Measurements from ENCODE around the gene TTC39C.
"Not testable (repeated sequence)": the region's sequence is repeated elsewhere in the genome, so short reads cannot be mapped to it uniquely, and the experiment has no call there.

TTC39C gene

DNA sequence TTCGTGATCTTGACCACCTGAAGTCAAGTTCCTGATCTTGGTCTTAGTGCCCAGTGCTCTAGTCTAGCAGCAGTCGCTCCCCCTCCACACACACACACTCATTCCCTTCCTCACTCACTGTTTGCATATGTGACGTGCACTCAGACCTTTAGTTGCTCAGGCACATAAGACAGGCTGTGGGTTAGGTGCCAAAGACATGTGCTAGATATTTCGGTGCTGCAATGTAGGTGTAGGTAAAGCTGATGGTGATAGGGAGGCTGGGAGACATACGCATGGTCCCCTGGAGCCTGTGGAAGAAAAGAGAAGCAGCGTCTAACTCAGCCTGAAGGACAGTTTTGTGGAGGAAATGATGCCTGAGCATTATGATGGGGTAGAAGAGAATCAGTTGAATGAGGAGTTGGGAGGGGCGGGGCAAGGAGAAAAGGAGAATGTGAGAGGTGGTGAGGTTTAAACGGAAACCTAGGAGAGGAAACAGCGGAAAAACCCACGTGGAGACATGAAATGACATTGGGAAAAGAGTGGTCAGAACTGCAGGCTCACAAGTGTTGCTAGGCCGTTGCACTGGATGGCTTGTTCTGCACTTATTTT lies 3.8 kb downstream of the TTC39C start:
- no peak for DNase-seq (ENCODE audit: low spot score)

DNA sequence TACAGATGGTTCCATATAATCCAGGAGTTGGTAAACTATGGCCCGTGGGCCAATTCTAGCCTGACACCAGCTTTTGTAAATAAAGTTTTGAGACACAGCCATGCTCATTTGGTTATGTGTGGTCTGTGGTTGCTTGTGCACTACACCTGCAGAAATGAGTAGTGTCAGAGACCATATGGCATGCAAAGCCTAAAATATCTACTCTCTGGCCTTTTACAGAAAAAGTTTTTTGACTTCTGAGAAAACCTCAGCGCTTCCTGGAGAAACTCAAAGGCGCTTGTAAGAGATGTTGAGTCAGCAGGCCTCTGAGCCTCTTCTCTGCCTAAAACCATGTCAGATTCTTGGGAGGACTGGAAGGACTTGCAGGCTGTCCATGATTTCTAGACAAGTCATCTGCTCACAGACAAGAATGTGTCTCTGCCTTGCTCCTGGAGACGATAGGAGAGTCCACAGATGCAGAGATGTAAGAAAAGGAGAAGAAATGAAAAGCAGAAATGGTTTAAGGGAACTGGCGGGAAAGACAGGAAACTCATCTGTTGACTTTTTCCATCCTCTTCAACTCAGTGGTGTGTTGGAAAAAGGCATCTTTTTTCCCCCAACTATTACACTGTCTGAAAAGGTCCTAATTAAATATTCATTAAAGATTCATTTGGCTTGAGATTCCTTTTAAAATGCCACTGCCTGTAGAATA lies 5.2 kb downstream of the TTC39C start:
- DNase-seq (ENCODE audit: low spot score): no peak

DNA sequence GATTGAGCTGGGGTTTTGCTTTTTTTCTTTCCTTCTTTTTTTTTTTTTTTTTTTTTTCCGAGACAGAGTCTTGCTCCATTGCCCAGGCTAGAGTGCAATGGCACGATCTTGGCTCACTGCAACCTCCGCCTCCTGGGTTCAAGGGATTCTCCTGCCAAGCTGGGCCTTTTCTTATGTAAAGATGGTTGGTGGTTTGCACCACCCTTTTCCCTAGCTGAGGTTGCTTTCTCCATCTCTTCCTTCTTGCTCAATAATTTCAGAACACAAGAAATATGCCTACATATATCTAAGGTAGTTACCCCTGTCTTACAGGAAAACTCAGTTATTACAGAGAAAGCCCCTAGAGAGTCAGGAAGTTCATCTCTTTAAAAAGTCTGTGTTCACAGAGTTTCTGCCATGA lies 7.0 kb downstream of the TTC39C start:
- no peak for DNase-seq (ENCODE audit: low spot score)

DNA sequence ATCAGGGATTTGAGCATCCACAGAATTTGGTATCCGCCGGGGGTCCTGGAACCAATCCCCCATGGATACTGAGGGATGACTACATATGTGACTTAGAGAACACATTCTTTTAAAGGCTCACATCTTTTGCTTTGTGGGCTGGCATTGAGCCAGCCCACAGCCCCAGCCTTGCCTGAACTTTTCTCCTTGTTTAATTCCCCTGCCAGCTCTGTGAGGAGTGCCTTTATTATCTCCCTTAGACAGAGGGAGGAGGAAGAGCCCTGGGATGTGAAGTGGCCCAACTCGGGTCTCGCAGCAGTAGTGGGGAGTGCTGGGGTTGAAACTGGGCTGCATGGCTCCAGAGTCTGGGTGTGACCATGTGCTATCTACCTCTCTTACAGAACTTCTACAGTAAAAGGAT lies 7.6 kb downstream of the TTC39C start:
- DNase-seq (ENCODE audit: low spot score): no peak

DNA sequence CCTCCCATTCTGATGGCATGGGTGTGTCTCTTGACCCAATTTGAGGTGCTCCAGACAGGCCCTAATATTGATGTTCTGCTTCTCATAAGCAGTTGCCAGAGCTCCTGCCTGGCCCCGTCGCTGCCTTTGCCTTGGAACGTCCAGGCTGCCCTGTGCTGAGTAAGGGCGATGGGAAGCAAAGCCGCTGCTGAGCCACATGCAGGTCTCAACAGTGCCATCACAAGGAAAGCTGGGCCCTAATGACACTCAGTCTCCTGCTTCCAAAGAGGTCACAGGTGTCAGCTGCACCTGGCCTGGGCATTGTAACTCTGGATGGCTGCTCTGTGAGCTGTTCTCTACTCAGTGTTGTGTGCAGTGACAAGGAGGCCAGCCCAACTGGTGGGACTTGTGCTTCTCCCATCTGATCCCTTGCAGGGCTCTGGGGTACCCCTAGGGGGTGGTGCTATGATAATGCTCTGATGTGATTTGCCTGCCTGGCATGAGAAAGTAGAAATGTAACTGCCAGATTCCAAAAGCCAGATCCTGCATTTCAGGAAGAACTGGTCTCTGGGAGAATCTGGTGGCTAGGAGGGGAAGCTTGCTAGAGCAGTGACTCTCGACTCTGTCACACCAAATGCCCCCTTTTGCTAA lies 8.7 kb downstream of the TTC39C start:
- no peak for DNase-seq (ENCODE audit: low spot score)

DNA sequence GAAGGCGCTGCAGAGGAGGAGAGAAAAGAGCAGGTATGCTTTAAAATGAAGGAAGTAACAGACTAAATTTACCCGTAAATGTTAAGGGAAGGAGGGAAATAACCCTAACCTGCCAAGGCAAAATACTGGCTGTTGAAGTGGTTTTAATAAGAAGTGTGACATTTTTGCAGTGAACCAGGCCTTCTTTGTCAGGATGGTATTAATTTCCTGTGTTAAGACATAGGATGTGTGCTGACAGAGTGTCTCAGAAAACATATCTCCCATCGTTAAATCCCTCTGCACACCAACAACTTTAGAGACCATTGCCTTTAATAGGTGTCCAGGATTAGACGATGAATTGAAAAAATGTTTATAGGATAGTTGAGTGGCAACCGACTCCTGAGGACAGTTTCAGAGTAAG lies 9.9 kb downstream of the TTC39C start:
- no peak for DNase-seq (ENCODE audit: low spot score)

DNA sequence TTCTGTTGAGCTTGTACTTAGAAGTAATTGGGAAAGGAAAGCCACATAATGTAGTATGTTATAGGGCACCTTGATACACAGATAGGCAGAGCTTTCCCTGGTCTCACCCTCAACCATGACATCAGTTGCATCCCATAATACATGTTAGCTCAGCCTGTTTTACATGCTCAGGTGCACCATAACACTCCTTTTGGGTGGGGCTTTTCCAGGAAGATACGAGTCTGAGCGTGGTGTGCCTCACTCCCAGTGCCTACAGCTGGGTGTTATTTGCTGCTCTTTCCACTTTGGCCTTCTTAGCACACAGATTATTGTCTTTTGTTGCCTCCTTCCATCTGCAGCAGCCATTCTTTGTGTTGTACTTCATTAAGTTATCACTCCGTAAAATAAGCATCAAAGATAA lies 11.9 kb downstream of the TTC39C start:
- no peak for DNase-seq (ENCODE audit: low spot score)

DNA sequence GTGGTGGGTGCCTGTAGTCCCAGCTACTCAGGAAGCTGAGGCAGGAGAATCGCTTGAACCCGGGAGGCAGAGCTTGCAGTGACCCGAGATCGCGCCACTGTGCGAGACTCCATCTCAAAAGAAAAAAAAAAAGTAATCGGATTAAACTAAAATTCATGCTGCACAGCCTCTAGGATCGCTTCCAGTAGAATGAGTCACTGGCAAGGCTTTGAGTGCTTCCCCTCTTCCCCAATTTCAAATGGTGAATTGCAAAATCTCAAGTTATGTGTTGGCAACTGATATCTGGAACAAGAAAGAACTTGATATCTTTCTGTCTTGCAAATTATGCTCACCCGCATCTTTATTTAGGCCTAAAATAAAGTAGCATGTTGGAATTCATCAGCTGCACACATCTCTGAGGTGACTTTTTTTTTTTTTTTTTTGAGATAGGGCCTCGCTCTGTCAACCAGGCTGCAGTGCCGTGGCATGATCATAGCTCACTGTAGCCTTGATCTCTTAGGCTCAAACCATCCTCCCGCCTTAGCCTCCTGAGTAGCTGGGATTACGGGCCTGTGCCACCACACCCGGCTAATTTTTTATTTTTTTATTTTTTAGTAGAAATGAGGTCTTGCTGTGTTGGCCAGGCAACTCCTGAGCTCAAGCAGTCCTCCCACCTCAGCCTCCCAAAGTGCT lies 12.7 kb downstream of the TTC39C start:
- no peak for DNase-seq (ENCODE audit: low spot score)

DNA sequence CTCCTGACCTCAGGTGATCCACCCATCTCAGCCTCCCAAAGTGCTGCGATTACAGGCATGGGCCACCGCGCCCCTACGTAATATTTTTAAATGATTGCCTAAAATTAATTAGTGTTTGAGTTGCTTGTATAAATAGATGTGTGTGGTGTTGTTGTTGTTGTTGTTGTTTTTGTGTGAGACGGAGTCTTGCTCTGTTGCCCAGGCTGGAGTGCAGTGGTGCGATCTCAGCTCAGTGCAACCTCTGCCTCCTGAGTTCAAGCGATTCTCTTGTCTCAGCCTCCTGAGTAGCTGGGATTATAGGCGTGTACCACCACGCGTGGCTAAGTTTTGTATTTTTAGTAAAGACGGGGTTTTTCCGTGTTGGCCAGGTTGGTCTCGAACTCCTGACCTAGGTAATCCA lies 14.4 kb downstream of the TTC39C start:
- DNase-seq (ENCODE audit: low spot score): not testable (repeated sequence)

DNA sequence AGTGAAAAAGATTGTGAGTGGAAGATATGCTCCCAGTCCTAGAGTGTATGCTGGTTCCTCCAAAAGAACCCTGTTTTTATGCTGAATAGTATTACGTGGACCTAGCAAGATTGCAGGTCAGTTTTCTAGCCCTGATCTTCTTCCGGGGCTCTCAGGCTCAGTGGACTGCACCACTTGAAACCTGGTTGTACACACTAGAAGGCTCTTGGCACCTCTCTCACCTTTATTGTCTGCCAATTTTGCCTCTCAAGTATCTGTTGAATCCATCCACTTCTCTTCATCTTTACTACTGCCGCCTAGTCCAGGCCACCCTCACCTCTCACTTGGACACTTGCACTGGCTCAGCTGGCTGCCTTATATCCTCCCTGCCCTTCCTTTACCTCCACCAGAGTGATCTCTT lies 16.8 kb downstream of the TTC39C start:
- no peak for DNase-seq (ENCODE audit: low spot score)

DNA sequence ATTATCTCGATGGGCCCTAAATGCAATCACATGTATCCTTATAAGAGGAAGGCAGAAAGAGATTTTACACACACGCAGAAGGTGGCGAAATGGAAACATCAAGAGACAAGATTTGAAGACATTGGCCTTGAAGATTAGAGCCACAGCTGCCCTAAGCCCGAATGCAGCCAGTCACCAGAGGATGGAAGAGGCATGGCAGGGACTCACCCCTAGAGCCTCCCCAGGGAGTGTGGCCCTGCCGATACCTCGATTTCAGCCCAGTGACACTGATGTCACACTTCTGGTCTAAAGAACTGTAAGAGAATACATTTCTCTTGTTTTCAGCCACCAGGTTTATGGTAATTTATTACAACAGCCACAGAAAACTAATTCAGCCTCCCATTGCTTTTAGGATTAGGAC lies 17.4 kb downstream of the TTC39C start:
- no peak for DNase-seq (ENCODE audit: low spot score)

DNA sequence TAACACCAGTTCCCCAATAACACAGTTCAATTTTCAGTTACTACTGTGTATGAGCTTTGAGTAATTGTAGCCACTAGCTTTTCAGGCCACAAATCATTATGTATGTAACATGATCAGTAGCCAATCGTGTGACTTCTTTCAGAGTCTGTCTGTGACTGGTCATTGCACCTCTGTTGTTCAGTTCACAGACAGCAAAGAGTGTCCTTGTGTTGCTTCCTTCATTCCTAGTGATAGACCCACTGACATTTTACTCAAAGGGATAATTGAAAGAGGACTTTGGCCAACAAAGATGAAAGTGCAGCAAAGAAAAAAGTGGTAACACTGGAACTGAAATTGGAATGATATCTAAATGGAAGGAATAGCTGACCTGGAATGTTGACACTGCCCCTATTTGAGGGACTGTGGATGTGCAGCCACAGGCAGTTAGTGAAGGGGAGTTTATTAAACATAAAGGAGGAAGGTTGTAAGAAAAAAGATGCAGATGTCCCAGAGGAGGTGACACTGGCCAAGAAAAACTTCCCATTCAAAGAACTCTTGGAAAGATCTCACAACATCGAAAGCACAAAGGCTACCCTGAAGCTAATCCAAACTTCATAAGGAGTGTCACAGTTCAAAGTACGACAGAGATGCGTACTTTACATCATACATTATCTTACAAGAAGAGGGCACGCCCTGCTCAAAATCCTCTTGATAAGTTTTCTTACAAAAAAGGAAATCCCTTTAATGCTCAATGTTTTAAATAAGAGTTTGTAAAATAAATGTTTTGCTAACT lies 19.3 kb downstream of the TTC39C start:
- DNase-seq (ENCODE audit: low spot score): no peak

DNA sequence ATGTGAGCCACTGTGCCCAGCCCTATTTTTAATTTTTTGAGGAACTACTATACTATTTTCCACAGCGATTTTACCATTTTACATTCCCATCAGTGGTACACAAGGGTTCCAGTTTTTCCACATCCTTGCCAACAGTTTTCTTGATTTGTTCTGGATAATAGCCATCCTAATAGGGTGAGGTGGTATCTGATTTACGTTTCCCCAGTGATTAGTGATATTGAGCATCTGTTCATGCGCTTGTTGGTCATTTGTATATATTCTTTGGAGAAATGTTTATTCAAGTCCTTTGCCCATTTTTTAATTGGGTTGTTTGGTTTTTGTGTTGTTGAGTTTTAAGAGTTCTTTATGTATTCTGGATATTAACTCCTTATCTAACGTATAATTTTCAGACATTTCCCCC lies 20.8 kb downstream of the TTC39C start:
- no peak for DNase-seq (ENCODE audit: low spot score)

DNA sequence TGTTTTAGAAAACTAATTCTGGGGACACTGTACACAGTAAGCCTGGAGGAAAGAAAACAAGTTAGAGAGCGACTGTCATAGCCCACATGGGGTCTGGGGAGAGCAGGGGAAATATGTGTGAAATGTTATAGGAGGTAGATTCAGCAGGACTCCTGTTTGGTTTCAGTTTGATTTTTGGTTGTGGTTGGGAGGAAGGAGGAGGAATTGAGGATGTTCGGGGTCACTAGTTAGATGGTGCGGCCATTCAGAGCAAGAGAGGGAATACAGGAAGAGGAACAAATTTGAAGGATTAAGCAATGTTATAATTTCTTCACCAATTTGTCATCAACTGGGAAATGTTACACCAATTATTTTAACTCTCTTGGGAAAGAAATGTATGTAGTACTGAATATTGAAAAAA lies 25.1 kb downstream of the TTC39C start:
- no peak for DNase-seq (ENCODE audit: low spot score)

DNA sequence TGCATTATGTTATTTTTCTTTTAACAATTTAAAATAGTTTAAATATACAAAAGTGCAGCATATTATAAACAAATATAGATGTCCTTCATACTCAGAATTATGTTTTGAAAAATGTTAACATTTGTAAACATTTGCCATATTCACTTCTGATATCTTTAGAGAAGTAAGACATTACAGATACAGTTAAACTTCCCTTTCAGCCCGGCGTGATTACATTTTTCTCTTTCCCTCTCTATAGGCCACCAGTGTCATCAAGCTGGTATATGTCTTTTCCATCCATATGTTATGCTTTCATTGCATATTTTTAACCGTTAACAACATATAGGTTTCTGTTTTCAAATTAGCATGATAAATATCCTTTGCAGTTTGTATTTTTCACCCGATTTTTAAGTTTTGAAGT lies 27.1 kb downstream of the TTC39C start:
- DNase-seq (ENCODE audit: low spot score): no peak

DNA sequence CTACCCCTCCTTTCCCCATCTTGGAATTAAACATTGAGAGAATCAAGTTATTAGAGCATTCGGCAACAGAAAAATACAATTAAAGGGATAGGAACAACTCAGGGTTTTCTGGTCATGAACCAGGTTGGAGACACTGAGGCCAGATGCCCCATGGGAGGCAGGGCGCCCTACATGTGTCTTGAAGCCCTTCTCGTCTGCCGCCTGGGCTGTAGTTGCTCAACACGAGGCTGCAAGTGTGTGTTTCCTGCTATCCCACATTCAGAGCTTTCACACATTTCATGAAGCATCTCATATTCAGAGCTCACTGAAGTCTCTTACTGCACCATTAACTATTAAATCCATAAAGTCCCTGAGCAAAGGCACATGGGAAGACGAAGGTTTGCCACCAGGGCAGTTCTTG lies 28.8 kb downstream of the TTC39C start:
- no peak for DNase-seq (ENCODE audit: low spot score)

DNA sequence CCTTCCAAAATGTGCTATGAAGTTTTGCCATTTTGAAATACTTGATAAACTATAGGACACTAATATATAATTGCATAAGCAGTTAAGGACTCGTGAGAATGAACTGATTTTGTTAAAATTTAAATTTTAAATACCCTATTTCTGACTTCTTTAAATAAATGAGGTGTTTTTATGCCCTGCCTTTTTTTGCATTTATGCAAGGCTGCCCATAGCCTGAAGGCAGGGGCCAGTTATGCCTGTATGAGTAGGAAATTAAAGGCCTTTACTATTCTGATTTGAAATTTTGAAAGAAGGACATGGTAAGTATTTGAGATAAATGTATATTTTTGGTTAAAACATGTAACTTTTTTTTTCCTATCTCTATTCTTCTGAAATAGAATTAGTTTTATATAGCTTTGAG lies 33.7 kb downstream of the TTC39C start:
- DNase-seq (ENCODE audit: low spot score): no peak

DNA sequence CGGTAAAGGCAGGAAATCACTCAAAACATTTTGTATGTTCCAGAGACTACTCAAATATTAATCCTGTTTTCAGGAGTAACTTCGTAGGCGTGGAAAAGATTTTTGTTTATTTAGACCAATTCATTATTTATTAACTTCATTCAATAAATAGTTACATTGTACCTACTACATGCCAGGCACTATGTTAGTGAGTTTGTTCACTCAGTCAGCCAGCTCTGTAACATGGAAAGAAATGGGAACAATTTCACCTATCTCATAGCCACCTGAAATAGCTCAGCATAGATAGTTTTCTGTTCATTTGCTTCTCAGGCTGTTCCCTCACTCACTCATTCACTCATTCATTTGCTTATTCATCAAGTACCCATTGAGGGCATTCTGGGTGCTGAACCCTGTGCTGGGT lies 34.6 kb downstream of the TTC39C start:
- no peak for DNase-seq (ENCODE audit: low spot score)

DNA sequence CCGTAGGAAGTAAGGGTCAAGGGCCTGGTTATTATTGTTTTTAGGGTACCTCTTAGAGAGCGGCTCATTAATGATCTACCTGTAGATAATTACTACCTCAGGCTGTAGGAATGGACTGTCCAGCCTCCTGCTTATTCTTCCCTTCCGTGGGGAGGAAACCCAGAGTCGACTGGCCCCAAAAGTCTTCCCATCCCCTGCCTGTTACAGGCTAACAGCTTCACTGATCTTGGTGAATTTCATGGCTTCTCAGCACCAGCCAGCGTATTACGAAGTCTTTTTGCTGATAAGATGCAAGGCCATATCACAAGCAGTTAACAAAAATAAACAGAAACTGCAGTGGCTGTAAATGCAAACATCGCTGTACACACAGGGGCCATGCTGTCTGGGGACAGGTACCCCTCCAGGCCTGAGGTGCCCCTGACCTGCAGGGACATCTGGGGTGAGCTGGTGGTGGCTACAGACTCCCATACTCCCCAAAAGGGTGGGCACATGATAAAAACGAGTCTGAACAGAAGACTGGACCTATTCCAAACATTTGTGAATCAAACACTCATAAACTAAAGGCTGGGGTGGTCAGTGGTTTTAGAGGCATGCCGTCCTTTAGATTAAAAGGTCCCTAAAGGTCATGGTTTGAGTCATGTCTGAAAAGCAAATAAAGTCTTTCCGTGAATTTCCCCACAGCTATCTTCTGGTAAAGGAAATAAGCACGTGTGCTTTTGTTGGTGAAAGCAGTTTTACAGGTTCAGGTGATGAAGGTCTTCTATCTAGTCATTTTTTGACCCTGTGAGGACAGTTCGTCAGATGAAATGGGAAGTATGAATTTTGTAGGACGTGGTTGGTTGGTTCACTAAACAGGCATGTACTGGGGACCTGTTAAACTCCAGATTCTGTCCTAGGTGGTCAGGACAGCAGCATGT lies 36.7 kb downstream of the TTC39C start:
- DNase-seq (ENCODE audit: low spot score): peak; percentile 42

DNA sequence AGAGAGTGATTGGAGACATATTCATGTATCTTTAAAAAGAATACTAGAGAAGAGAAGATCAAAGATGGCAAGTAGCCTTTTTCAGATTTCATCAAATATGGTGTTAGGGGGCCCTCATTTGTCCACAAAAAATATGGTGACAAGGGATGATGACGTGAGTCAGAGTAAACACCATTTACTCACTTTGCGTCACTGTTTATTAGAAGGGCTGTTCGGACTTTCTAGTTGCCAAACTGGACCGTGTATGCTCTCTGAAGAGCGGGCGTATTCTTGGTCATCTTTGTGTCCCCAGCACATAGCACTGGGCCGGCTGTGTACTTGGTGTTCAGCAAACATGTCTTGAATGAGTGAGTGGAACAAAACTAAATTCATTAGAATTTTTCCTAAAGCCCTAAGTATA lies 37.5 kb downstream of the TTC39C start:
- no peak for DNase-seq (ENCODE audit: low spot score)

DNA sequence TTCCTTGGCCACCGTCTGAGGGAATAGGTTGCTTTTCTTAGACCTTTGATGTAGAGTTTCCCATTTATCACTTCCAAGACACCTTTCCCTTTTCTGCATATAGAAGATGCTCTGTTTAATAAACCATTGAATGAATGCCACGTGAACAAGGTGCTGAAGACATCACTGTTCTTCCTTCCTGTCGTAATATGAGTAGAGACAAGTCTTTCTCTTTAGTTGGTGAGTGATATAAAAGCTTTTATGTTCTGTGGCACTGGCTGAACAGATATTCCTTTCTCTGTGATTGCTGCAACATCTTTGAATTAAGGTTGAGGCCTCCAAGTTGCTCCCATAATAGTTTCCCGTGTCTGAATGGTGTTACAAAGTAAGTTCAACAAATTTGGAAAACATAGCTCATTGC lies 38.7 kb downstream of the TTC39C start:
- DNase-seq (ENCODE audit: low spot score): no peak

All from LoVo (cell line).